HepG2 (cell line): ENCODE measurements around the gene FAM222A. TPM values are rescaled to one million over a fixed set of nuclear protein-coding genes. Genes with fewer than 3 reads are reported as not detected.

Source experiments
- ASH2L ChIP-seq: fragments of 300-600, 200-600 bp; sonication (generic); IDR thresholded peaks from 2 replicates; pipeline ENCODE4 v1.7.0; 2017; ENCODE audit warnings: low read depth, mild to moderate bottlenecking, moderate library complexity, mixed read lengths, low read length; ENCODE audit not compliant: insufficient read length
- BRD4 ChIP-seq: sonication (generic); formaldehyde crosslinking; IDR thresholded peaks from 2 replicates; pipeline ENCODE4 v1.4.0; 2020; ENCODE audit warnings: missing genetic modification reagents
- CC2D1A ChIP-seq: sonication (generic); formaldehyde crosslinking; IDR thresholded peaks from 2 replicates; pipeline ENCODE4 v1.8.1; 2023; ENCODE audit warnings: mild to moderate bottlenecking, missing genetic modification reagents
- HOXA7 ChIP-seq: sonication (generic); formaldehyde crosslinking; IDR thresholded peaks from 2 replicates; pipeline ENCODE4 v1.8.1; 2022; ENCODE audit warnings: mild to moderate bottlenecking, missing genetic modification reagents, moderate library complexity
- KDM2A ChIP-seq: sonication (generic); formaldehyde crosslinking; IDR thresholded peaks from 2 replicates; pipeline ENCODE4 v1.4.0; 2020; ENCODE audit warnings: low read depth, missing genetic modification reagents, borderline replicate concordance
- MAFK ChIP-seq, 2 experiments: IDR thresholded peaks in 1 of 2; conservative IDR thresholded peaks in 1 of 2; 2 replicates each; pipeline ENCODE4 v1.6.1; 2011; ENCODE audit warnings: improper control_type of control experiment in 2 of 2, low read length in 2 of 2
- MIXL1 ChIP-seq: IDR thresholded peaks from 2 replicates; pipeline ENCODE4 v1.6.1; 2016
- NR2F2 ChIP-seq: IDR thresholded peaks from 2 replicates; pipeline ENCODE4 v1.6.1; 2012; ENCODE audit warnings: low read depth, inconsistent platforms, borderline replicate concordance
- PCBP2 ChIP-seq: fragments of 200-400 bp; formaldehyde crosslinking; optimal IDR thresholded peaks from 2 replicates; pipeline ENCODE3; 2018; ENCODE audit warnings: low read length, low read depth; ENCODE audit not compliant: poor library complexity, severe bottlenecking
- TBX3 ChIP-seq: fragments of 450-650 bp; IDR thresholded peaks from 2 replicates; pipeline ENCODE4 v1.6.1; 2017; ENCODE audit warnings: antibody characterized with exemption, mild to moderate bottlenecking, inconsistent platforms, borderline replicate concordance
- ZIK1 ChIP-seq: sonication (generic); formaldehyde crosslinking; IDR thresholded peaks from 2 replicates; pipeline ENCODE4 v1.5.0; 2020; ENCODE audit warnings: mild to moderate bottlenecking, low read depth, missing genetic modification reagents, borderline replicate concordance
- ZNF225 ChIP-seq: sonication (generic); formaldehyde crosslinking; IDR thresholded peaks from 2 replicates; pipeline ENCODE4 v1.4.0; 2020; ENCODE audit warnings: mild to moderate bottlenecking, missing genetic modification reagents
- ZNF234 ChIP-seq: sonication (generic); formaldehyde crosslinking; conservative IDR thresholded peaks from 2 replicates; pipeline ENCODE4 v1.5.1; 2020; ENCODE audit warnings: mild to moderate bottlenecking, missing genetic modification reagents
- ZNF382 ChIP-seq: sonication (generic); formaldehyde crosslinking; IDR thresholded peaks from 2 replicates; pipeline ENCODE4 v1.5.0; 2020; ENCODE audit warnings: missing genetic modification reagents, mild to moderate bottlenecking, borderline replicate concordance
- ZNF607 ChIP-seq: sonication (generic); formaldehyde crosslinking; IDR thresholded peaks from 2 replicates; pipeline ENCODE4 v1.5.1; 2020; ENCODE audit warnings: missing genetic modification reagents, mild to moderate bottlenecking, borderline replicate concordance
- ZSCAN20 ChIP-seq: sonication (generic); formaldehyde crosslinking; IDR thresholded peaks from 2 replicates; pipeline ENCODE4 v1.4.0; 2020; ENCODE audit warnings: missing genetic modification reagents, mild to moderate bottlenecking, borderline replicate concordance
- polyA plus RNA-seq, 8 experiments: library from polyadenylated mRNA; depleted of rRNA in 3 of 8; stranded (reverse) in 7 of 8; unstranded in 1 of 8; fragments of >200 nt; fragmentation: Illumina TruSeq in 4 of 8; extraction: Trizol in 4 of 8; gene quantifications; 2 replicates each; pipeline versions ENCODE4 v1.2.1 to v1.2.3, GENCODE V29; 2011 to 2016; ENCODE audit warnings: low read depth in 4 of 8, missing spikeins in 1 of 8, mixed read lengths in 1 of 8; ENCODE audit not compliant: insufficient read depth in 1 of 8
- total RNA-seq, 5 experiments: library from RNA; depleted of rRNA; stranded (reverse); fragments of >200 nt; fragmentation: Illumina TruSeq; extraction: Trizol; gene quantifications; 2 replicates each; pipeline ENCODE4 v1.2.3, GENCODE V29; 2016; ENCODE audit warnings: low read depth in 1 of 5
- TF ChIP-seq, protein P1 (sequence below): sonication (generic); formaldehyde crosslinking; IDR thresholded peaks from 2 replicates; pipeline ENCODE4 v1.4.0; 2020; ENCODE audit warnings: mild to moderate bottlenecking, missing genetic modification reagents
- TF ChIP-seq, protein P2 (sequence below): sonication (generic); formaldehyde crosslinking; IDR thresholded peaks from 2 replicates; pipeline ENCODE4 v1.5.1; 2020; ENCODE audit warnings: mild to moderate bottlenecking, moderate library complexity, missing genetic modification reagents
- TF ChIP-seq, protein P3 (sequence below): sonication (generic); formaldehyde crosslinking; IDR thresholded peaks from 2 replicates; pipeline ENCODE4 v1.5.1; 2020; ENCODE audit warnings: mild to moderate bottlenecking, missing genetic modification reagents
- TF ChIP-seq, protein P4 (sequence below): sonication (generic); formaldehyde crosslinking; IDR thresholded peaks from 2 replicates; pipeline ENCODE4 v1.4.0; 2020; ENCODE audit warnings: missing genetic modification reagents
- TF ChIP-seq, protein P5 (sequence below): sonication (generic); formaldehyde crosslinking; conservative IDR thresholded peaks from 2 replicates; pipeline ENCODE4 v1.8.1; 2023; ENCODE audit warnings: missing genetic modification reagents

The FAM222A gene
- total and polyA plus RNA-seq, 2 of the 13 experiments (the other 11 are each of a cell fraction or from before 2014, with no cell fraction given) = 2.7 to 9.6 TPM

DNA sequence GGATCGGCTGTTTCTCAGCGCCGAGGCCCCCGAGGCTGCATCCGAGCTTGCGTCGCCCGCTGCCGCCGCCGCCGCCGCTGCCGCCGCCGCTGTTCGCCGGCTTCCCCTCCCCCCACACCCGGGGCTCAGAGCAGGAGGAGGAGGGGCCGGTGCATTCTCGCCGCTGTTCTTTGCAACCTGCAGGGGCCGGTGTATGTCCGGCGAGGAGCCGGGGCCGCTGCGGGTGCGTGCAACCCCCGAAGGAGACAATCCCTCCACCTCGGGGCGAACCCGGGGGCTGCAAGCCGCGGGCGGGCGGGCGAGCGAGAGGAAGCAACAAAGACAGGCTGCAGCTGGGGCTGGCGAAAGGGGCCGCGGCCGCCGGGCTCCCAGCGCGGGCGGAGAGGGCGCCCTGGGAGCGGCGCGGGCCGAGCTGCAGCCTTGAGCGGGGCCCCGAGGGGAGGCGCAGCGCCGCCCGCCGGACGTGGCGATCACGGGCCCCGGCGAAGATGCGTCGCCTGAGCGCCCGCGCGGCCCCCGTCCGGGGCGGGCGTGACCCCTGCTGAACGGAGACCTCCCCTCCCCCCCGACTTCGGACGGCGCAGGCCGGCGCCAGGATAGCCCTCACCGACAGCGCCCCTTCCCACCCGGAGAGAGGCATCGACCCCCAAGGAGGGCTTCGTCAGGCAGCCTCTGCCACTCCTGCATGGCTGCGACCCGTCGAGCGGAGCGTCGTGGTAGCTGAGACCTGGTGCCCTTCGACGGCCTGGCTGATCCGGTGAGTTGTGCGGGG, 702 bp downstream of the FAM222A start (continued):
- TF ChIP-seq, protein P1, sequence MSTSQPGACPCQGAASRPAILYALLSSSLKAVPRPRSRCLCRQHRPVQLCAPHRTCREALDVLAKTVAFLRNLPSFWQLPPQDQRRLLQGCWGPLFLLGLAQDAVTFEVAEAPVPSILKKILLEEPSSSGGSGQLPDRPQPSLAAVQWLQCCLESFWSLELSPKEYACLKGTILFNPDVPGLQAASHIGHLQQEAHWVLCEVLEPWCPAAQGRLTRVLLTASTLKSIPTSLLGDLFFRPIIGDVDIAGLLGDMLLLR (CRISPR knock-in tag) = 0 out of 2 replicates have a peak, but pooled peaks have one; percentile 57
- TF ChIP-seq, protein P2, sequence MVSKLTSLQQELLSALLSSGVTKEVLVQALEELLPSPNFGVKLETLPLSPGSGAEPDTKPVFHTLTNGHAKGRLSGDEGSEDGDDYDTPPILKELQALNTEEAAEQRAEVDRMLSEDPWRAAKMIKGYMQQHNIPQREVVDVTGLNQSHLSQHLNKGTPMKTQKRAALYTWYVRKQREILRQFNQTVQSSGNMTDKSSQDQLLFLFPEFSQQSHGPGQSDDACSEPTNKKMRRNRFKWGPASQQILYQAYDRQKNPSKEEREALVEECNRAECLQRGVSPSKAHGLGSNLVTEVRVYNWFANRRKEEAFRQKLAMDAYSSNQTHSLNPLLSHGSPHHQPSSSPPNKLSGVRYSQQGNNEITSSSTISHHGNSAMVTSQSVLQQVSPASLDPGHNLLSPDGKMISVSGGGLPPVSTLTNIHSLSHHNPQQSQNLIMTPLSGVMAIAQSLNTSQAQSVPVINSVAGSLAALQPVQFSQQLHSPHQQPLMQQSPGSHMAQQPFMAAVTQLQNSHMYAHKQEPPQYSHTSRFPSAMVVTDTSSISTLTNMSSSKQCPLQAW (CRISPR knock-in tag) = 0 out of 2 replicates have a peak, but pooled peaks have one; percentile 14
- TF ChIP-seq HOXA7 (no peak), BRD4 (CRISPR knock-in tag) (0 out of 2 replicates have a peak, but pooled peaks have one; percentile 25), ZNF225 (peak; percentile 12; the same call in 1 of the 2 replicates), MAFK (conservative IDR thresholded peaks at IDR 0.05 in 1 of 2, IDR thresholded peaks at IDR 0.05 in 1 of 2; ENCODE audit: low read length in 2 of 2) (no peak), ZNF234 (CRISPR knock-in tag) (no peak), ZNF607 (peak; percentile 61), MIXL1 (CRISPR knock-in tag) (0 out of 2 replicates have a peak, but pooled peaks have one; percentile 12), ZNF382 (CRISPR knock-in tag) (no peak), NR2F2 (no peak), ZIK1 (no peak), PCBP2 (no peak), CC2D1A (CRISPR knock-in tag) (no peak), TBX3 (no peak), KDM2A (CRISPR knock-in tag) (no peak), ASH2L (peak; percentile 41), ZSCAN20 (CRISPR knock-in tag) (peak; percentile 64; the same call in 1 of the 2 replicates)
- TF ChIP-seq, protein P3, sequence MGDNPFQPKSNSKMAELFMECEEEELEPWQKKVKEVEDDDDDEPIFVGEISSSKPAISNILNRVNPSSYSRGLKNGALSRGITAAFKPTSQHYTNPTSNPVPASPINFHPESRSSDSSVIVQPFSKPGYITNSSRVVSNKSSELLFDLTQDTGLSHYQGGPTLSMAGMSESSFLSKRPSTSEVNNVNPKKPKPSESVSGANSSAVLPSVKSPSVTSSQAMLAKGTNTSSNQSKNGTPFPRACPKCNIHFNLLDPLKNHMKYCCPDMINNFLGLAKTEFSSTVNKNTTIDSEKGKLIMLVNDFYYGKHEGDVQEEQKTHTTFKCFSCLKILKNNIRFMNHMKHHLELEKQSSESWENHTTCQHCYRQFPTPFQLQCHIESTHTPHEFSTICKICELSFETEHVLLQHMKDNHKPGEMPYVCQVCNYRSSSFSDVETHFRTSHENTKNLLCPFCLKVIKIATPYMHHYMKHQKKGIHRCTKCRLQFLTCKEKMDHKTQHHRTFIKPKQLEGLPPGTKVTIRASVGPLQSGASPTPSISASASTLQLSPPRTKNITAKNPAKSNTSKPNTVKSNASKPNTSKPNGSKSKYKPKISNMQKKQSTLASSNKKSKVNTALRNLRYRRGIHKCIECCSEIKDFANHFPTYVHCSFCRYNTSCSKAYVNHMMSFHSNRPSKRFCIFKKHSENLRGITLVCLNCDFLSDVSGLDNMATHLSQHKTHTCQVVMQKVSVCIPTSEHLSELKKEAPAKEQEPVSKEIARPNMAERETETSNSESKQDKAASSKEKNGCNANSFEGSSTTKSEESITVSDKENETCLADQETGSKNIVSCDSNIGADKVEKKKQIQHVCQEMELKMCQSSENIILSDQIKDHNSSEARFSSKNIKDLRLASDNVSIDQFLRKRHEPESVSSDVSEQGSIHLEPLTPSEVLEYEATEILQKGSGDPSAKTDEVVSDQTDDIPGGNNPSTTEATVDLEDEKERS (CRISPR knock-in tag) = no peak
- TF ChIP-seq, protein P4, sequence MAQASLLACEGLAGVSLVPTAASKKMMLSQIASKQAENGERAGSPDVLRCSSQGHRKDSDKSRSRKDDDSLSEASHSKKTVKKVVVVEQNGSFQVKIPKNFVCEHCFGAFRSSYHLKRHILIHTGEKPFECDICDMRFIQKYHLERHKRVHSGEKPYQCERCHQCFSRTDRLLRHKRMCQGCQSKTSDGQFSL (CRISPR knock-in tag) = no peak
- TF ChIP-seq, protein P5, sequence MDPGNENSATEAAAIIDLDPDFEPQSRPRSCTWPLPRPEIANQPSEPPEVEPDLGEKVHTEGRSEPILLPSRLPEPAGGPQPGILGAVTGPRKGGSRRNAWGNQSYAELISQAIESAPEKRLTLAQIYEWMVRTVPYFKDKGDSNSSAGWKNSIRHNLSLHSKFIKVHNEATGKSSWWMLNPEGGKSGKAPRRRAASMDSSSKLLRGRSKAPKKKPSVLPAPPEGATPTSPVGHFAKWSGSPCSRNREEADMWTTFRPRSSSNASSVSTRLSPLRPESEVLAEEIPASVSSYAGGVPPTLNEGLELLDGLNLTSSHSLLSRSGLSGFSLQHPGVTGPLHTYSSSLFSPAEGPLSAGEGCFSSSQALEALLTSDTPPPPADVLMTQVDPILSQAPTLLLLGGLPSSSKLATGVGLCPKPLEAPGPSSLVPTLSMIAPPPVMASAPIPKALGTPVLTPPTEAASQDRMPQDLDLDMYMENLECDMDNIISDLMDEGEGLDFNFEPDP (CRISPR knock-in tag) = 0 out of 2 replicates have a peak, but pooled peaks have one; percentile 37
